PC-3 (cell line): ENCODE results near the gene CCL7. TPM values are rescaled to one million over a fixed set of nuclear protein-coding genes. Genes with fewer than 3 reads are reported as not detected.

Experiments used
- ATAC-seq: fragments of 200-7000 bp; cut with Tn5 transposase; 2 replicates; pipeline ENCODE4 v1.9.1; 2020; ENCODE audit warnings: mild to moderate bottlenecking, moderate library complexity
- BruUV-seq: library from RNA; stranded (reverse); fragments of 400-500 nt; replicated peaks from 2 replicates; lab custom pipeline; 2021; lab: Mats Ljungman, UMichigan
- CTCF ChIA-PET: fragments of 300-600 bp; sonication (Branson Sonifier 250); formaldehyde crosslinking; loops from one replicate; lab custom pipeline; 2022; ENCODE audit warnings: antibody characterized with exemption; lab: Charles Lee
- POLR2A ChIA-PET: fragments of 300-600 bp; sonication (Branson Sonifier 250); formaldehyde crosslinking; loops from one replicate; lab custom pipeline; 2022; ENCODE audit warnings: antibody characterized with exemption; ENCODE audit not compliant: unreplicated experiment; lab: Charles Lee
- DNase-seq: peaks from one replicate; pipeline ENCODE4 v3.0.0-alpha.2; 2015
- H2AFZ ChIP-seq: fragments of 300-600 bp; sonication (generic); 2 replicates; pipeline ENCODE4 v1.6.0; 2016; ENCODE audit warnings: antibody characterized with exemption, low read length
- H3F3A ChIP-seq: fragments of 300-600 bp; sonication (generic); one replicate; pipeline ENCODE4 v1.6.0; 2017; ENCODE audit warnings: antibody characterized with exemption, low read length, control low read depth, mild to moderate bottlenecking; ENCODE audit not compliant: unreplicated experiment
- H3K27ac ChIP-seq: fragments of 300-600 bp; sonication (generic); 2 replicates; pipeline ENCODE4 v1.5.1; 2016; ENCODE audit warnings: mild to moderate bottlenecking, low read length
- H3K27me3 ChIP-seq: fragments of 300-600 bp; sonication (generic); 2 replicates; pipeline ENCODE4 v1.6.1; 2016; ENCODE audit warnings: low read length, mixed read lengths
- H3K36me3 ChIP-seq: fragments of 300-600 bp; sonication (generic); 2 replicates; pipeline ENCODE4 v1.6.1; 2016; ENCODE audit warnings: low read depth, mixed run types, low read length, mixed read lengths
- H3K4me1 ChIP-seq: fragments of 300-600 bp; sonication (generic); 2 replicates; pipeline ENCODE4 v1.5.1; 2016; ENCODE audit warnings: low read length; ENCODE audit not compliant: insufficient read depth
- H3K4me2 ChIP-seq: fragments of 300-600 bp; sonication (generic); 2 replicates; pipeline ENCODE4 v1.6.0; 2016; ENCODE audit warnings: low read length
- H3K4me3 ChIP-seq: fragments of 300-600 bp; sonication (generic); 2 replicates; pipeline ENCODE4 v1.5.1; 2016; ENCODE audit warnings: mild to moderate bottlenecking, low read length, mixed read lengths
- H3K79me2 ChIP-seq: fragments of 300-600 bp; sonication (generic); 2 replicates; pipeline ENCODE4 v1.6.1; 2017; ENCODE audit warnings: low read length, mixed read lengths
- H3K9ac ChIP-seq: fragments of 300-600 bp; sonication (generic); 2 replicates; pipeline ENCODE4 v1.6.0; 2016; ENCODE audit warnings: mild to moderate bottlenecking, low read length
- H3K9me2 ChIP-seq: fragments of 300-600 bp; sonication (generic); replicated peaks from 2 replicates; pipeline ENCODE4 v1.6.1; 2016; ENCODE audit warnings: mixed run types, low read length, mixed read lengths
- H3K9me3 ChIP-seq: fragments of 300-600 bp; sonication (generic); 2 replicates; pipeline ENCODE4 v1.6.1; 2016; ENCODE audit warnings: low read length, mixed read lengths
- H4K20me1 ChIP-seq: fragments of 300-600 bp; sonication (generic); 2 replicates; pipeline ENCODE4 v1.6.1; 2016; ENCODE audit warnings: low read length, mixed read lengths
- EZH2 ChIP-seq: fragments of 300-600 bp; sonication (generic); IDR thresholded peaks from one replicate; pipeline ENCODE4 v1.6.1; 2017; ENCODE audit warnings: antibody characterized with exemption, mild to moderate bottlenecking, low read length; ENCODE audit not compliant: unreplicated experiment
- EZH2phosphoT487 ChIP-seq: fragments of 300-600 bp; sonication (generic); IDR thresholded peaks from 2 replicates; pipeline ENCODE4 v1.6.1; 2018; ENCODE audit warnings: mild to moderate bottlenecking, antibody characterized with exemption, low read length, borderline replicate concordance
- intact Hi-C: fragments of 100-400 bp; cut with micrococcal nuclease; formaldehyde crosslinking; loops from 2 replicates; pipeline ENCODE4 v1.9.0; 2023
- total RNA-seq: library from RNA; depleted of rRNA; stranded (reverse); fragments of >200 nt; gene quantifications from 2 replicates; pipeline ENCODE4 v1.2.3, GENCODE V29; 2014
- TF ChIP-seq, protein P1 (sequence below): fragments of 300-600 bp; sonication (generic); conservative IDR thresholded peaks from 2 replicates; pipeline ENCODE4 v1.5.1; 2017; ENCODE audit warnings: antibody characterized with exemption, low read depth, mild to moderate bottlenecking, low read length

CCL7 gene
- total RNA-seq, 1 experiment from 2014 or later = not detected

DNA sequence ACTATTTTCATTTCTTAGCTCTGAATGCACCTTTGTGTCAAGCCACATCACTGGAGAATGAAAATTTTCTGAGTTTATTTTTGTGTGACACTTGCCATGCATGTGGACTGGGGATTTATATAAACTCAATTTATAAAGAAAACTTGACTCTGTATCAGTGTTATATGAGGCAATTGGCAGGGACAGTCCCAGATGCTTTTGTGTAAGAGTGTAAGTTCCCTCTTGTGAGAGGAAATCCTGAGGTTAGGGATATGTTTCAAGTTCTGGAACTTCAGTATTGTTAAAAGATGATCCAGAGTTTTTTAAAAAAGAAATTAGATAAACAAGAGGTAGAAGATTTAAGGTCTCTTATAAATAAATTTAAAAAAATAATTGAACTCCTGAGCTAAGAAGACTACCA lies 38.4 kb downstream of the CCL7 start:
- TF ChIP-seq, protein P1, sequence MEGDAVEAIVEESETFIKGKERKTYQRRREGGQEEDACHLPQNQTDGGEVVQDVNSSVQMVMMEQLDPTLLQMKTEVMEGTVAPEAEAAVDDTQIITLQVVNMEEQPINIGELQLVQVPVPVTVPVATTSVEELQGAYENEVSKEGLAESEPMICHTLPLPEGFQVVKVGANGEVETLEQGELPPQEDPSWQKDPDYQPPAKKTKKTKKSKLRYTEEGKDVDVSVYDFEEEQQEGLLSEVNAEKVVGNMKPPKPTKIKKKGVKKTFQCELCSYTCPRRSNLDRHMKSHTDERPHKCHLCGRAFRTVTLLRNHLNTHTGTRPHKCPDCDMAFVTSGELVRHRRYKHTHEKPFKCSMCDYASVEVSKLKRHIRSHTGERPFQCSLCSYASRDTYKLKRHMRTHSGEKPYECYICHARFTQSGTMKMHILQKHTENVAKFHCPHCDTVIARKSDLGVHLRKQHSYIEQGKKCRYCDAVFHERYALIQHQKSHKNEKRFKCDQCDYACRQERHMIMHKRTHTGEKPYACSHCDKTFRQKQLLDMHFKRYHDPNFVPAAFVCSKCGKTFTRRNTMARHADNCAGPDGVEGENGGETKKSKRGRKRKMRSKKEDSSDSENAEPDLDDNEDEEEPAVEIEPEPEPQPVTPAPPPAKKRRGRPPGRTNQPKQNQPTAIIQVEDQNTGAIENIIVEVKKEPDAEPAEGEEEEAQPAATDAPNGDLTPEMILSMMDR = no peak
- no peak for TF ChIP-seq EZH2
- no peak for TF ChIP-seq EZH2phosphoT487
- H3K9me2 ChIP-seq = no peaks in the 10 kb centered on the region
- no peaks in the 10 kb centered on the region for H3K36me3 ChIP-seq
- H4K20me1 ChIP-seq = no peaks in the 10 kb centered on the region
- no peak overlapping the region for H3K9ac ChIP-seq
- H3K9me3 ChIP-seq = no peaks in the 10 kb centered on the region
- ATAC-seq (no peak), DNase-seq (no peak)
- ChIA-PET CTCF (no interaction called here), POLR2A (no interaction called here)
- no peaks in the 10 kb centered on the region for H3K4me1 ChIP-seq
- H3F3A ChIP-seq = no peaks in the 10 kb centered on the region
- no TSS peak for BruUV-seq
- no peaks in the 10 kb centered on the region for H3K79me2 ChIP-seq
- intact Hi-C loops = no loop called here
- H3K4me2 ChIP-seq = no peak overlapping the region
- no peak overlapping the region for H3K4me3 ChIP-seq
- H3K27ac ChIP-seq = no peak overlapping the region
- H3K27me3 ChIP-seq = no peaks in the 10 kb centered on the region
- H2AFZ ChIP-seq = no peak overlapping the region

DNA sequence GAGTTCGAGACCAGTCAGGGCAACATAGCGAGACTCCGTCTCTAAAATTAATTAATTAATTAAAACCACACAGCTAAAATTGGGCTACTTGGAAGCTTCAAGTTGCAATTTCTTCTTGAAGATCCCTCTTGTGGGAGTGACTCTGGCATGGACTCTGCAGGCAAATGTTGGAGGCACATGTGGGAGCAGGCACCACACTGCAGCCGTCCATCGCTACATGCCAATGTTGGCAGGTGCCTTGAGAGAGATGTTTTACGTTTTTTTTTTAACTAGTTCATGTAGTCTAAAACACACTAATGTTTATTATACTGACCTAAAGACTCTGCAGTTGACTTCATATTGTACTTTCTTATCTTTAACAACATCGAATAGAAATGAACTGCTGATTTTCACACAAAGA lies 41.3 kb downstream of the CCL7 start:
- BruUV-seq = no TSS peak
- H3K4me2 ChIP-seq = no peak overlapping the region
- H4K20me1 ChIP-seq = no peaks in the 10 kb centered on the region
- TF ChIP-seq EZH2phosphoT487 (no peak), EZH2 (no peak)
- TF ChIP-seq, protein P1 = no peak
- no peak overlapping the region for H2AFZ ChIP-seq
- H3K36me3 ChIP-seq = no peaks in the 10 kb centered on the region
- H3K79me2 ChIP-seq = no peaks in the 10 kb centered on the region
- H3K9me2 ChIP-seq = no peaks in the 10 kb centered on the region
- DNase-seq (no peak), ATAC-seq (no peak)
- H3K9me3 ChIP-seq = no peaks in the 10 kb centered on the region
- POLR2A ChIA-PET = no interaction called here
- H3K27ac ChIP-seq = no peak overlapping the region
- CTCF ChIA-PET = no interaction called here
- H3F3A ChIP-seq = no peaks in the 10 kb centered on the region
- no peak overlapping the region for H3K4me3 ChIP-seq
- no peaks in the 10 kb centered on the region for H3K27me3 ChIP-seq
- no peaks in the 10 kb centered on the region for H3K4me1 ChIP-seq
- intact Hi-C loops = no loop called here
- H3K9ac ChIP-seq = no peak overlapping the region

- Histone ChIP-seq H3K27me3 (no peaks in the 10 kb centered on the region), H3K79me2 (no peaks in the 10 kb centered on the region), H3K27ac (no peak overlapping the region), H3K36me3 (no peaks in the 10 kb centered on the region), H3K9me3 (no peaks in the 10 kb centered on the region), H3K4me2 (no peak overlapping the region), H3K4me3 (no peak overlapping the region), H4K20me1 (no peaks in the 10 kb centered on the region), H3K9ac (no peak overlapping the region), H2AFZ (no peak overlapping the region), H3F3A (no peaks in the 10 kb centered on the region), H3K4me1 (no peaks in the 10 kb centered on the region), H3K9me2 (no peaks in the 10 kb centered on the region)
- BruUV-seq = no TSS peak
- no peak for TF ChIP-seq EZH2
- TF ChIP-seq EZH2phosphoT487 = no peak
- TF ChIP-seq, protein P1 = no peak
- POLR2A ChIA-PET = no interaction called here
- intact Hi-C loops = no loop called here
- no peak for ATAC-seq
- CTCF ChIA-PET = no interaction called here
- DNase-seq = no peak
Observed at GRCh38 chr17:34312080-34312479, 42.1 kb downstream of the CCL7 start.
